ENCODE measurements around the gene JAKMIP1.

Gene JAKMIP1

DNA sequence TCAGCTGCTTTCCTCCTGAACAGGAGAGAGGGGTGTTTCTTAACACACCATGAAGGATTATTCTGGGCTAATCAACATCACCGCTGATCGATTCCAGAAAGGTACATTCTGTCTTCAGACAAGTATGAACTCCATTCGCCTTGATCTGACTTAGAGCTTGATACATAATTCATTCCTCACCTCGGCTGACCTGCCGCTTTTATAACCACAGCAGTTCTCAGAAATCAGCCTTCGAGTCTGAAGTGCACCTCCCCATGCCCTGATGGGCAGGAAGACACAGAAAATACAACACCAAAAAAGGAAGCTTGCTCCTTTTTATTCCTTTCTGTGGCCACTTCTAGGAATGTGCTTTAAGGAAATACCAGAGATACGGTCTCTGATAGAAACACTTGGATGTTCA lies 85.7 kb downstream of the JAKMIP1 start:
- FAIRE-seq, result no peak

DNA sequence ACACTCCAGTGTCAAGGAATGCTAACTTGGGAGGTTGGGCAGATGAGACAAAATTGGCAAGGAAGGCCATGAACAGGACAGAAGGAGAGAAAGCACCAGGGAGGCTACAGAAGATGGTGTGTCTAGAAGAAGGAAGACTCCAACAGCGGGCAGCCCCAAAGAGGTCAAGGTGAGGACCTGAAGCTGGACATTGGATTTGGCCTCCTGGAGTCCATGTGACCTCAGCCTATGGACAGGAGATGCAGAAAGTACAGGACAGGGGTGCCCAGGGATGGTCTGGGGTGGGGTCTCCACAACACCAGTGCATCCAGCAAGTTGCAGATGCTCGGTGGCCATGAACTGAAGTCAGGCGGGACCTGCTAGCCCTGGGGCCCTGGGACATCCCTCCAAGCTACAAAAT lies 86.2 kb downstream of the JAKMIP1 start:
- FAIRE-seq, result no peak

DNA sequence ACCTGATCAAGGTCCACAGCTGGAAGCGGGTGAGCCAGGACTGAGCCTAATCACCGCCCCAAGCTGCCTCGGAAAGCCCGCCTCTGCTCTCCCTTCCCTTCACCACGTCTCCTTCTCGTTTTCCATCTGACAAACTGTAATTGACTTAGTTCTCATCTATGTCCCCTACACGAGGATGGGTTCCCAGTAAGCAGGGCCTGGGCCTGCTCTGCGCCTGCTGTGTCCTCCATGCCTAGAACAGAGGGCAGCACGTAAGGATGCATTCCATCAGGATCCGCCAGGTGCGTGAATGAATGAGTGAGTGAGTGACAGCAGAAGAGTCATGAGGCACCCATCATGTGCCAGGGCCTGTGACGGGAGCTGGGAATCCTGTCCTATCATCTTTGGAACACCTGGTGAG lies 86.7 kb downstream of the JAKMIP1 start:
- FAIRE-seq, result no peak

DNA sequence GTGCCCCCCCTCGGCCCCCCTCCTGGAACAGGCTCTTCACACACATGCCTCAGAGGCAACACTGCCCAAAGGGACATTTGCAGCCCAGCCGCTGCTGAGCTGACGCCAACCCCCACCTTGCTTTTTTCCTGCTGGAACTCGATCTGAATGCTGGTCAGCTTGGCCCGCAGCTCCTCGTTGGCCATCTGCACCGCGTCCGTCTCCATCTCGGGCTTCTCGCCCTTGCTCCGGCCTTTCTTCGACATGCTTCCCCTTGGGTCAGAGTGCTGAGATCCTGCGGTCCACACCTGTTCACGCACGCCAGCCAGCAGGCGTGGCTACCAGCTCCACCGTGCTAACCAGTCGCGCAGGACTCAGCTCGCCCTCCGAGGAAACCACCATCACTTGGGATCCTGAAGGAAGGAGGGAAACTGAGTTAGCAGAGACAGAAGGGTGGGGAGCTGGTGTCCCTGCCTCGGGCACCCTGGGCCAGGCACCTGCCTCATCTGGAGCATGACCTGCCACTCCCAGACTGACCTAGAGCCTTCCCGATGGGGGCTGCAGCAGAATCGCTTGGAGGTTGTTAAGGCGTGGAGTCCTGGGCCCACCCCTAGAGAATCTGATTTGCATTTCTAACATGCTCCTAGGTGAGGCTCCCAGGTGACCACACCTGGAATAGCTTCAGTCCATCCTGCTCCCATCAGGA lies 87.6 kb downstream of the JAKMIP1 start:
- no peak for FAIRE-seq

DNA sequence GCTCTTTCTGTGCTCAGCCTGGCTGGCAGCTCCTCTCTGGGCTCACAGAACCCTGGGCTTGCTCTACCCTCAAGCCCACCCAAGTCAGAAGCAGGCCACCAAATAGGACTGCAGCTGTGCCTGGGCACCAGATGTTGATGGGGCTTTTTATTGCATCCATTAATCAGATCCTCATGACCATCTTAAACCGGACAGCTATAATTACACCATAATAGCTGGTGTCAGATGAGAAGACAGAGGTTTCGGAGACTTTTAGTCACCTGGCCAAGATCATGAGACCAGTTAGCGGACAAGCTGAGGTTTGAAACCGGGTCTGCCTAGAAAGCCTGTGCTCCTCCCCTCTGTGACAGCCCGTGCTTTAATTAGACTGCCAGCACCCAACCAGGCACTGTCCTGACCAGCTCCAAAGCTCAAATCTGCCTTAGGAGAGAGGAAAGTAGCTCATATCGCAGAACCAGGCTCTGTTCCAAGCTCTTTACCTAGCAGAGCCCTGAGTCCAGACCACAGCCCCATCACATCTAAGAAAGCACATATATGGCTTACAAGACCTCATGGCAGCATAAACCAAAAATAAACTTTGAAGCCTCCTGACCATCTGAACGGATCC lies 88.9 kb downstream of the JAKMIP1 start:
- no peak for FAIRE-seq

DNA sequence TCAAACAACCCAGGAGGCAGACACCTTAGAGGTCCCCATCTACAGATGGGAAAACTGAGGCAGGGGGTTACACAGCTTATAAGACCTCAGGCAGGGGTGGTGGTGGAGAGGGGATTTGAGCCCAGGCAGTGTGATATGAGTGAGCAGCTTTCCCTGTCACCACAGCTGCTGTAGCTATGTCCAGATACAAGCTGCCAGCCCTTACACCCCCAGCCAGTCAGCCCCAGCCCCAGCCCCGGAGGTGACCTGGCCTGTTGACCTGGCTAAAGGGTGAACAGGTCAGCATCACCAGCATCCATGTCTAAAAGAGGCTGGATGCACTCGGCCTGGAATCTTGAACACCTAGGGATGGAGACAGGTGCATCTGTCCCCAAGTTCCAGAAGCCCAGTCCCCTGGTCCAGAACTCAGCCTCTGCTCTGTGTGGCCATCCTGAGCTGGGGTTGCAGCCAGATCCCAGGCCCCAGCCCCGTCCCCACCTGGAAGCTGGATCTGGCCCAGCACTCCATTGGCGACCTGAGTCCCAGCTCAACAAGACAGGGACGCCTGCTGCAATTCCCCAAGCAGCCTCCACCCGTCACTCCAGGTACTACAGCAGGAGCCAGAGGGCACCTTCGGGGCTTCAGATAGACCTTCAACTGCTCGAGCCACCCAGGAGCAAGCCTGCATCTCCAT lies 89.5 kb downstream of the JAKMIP1 start:
- FAIRE-seq, result no peak

DNA sequence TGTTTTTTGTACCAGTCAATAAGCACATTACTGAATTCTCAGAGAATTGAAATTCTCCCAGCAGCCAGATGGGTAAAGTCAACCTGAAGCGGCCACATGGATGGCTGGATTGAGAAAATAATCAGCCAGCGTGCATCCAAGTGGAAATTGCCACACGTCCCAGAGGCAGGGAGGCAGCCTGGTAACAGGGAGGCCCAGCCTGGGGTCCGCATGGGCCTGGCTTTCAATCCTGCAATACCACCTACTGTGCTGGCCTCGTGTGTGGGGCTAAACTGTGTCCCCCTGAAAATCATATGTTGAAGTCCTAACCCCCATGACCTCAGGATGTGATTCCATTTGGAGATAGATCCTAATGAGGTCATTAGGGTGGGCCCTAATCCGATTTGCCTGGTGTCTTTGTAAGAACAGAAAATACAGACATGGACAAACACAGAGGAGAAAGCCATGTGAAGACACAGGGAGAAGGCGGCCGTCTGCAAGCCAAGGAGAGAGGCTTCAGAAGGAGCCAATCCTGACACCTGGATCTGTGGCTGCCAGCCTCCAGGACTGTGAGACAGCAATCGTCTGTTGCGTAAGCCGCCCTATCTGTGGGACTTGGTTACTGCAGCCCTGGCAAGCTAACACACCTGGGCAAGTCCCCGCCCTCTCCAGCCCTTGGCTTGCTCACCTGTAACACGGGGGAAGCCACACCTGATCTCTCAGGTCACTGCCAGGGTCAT lies 90.3 kb downstream of the JAKMIP1 start:
- FAIRE-seq, result no peak

DNA sequence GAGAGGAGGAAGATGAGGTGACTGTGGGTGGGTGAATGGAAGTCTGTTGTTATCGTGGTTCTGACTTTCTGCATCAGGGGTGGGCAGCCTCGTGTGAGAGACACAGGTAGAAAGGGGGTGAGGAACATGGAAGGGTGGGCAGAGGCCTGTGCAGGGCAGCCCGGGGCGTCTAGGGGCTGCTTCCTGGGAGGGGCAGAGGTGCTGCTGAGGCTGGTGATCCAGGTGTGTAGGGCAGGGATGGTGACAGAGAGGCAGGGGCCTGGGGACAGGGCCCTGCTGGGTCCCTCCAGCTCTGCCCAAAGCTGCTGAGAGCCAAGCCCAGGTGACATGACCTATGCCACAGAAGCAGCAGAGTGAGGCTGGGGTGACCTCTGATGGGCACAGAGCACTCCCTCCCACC lies 92.5 kb downstream of the JAKMIP1 start:
- FAIRE-seq, result no peak

DNA sequence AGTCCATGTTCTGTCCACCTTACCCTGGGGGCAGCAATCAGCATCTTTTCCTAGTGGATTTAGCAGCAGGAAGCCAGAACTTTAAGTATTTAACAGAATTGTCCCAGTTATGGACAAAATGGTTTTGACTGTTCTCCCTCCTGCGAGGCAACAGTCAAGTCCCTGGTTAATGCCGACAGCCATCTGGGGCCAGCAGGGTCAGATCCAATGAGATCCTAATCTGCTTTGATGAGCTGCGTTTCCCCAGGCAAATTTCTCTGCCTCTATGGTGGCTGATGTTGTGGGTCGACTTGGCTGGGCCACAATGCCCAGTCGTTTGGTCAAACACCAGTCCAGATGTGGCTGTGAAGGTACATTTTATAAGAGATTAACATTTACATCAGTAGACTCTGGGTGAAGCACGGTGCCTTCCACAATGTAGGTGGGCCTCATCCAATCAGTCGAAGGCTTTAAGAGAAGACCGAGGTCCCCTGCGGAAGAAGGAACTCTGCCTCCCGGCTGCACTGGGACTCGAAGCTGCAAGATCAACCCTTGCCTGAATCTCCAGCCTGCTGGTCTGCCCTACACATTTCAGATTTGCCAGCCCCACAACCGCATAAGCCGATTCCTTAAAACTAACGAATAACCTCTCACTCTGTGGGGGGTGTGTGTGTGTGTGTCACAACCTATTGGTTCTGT lies 93.1 kb downstream of the JAKMIP1 start:
- no peak for FAIRE-seq

DNA sequence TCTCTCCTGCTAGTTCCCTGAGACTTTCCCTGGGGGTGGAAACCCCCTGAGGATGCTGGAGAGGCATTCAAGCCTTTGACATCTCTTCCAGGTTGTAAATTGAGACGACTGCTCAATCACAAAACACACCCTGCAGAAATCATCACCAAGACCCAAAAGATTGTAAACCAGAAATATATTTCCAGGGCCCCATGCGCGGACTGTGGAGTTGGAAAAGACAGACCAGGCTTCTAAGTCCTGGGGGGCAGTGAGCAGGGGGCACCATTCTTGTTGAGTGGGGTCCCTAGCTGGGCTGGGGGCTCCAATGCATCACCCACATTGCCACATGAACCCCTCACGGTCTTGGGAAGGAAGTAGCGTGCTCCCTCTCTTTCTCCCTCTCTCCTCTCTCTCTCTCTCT lies 94.2 kb downstream of the JAKMIP1 start:
- FAIRE-seq, result no peak

DNA sequence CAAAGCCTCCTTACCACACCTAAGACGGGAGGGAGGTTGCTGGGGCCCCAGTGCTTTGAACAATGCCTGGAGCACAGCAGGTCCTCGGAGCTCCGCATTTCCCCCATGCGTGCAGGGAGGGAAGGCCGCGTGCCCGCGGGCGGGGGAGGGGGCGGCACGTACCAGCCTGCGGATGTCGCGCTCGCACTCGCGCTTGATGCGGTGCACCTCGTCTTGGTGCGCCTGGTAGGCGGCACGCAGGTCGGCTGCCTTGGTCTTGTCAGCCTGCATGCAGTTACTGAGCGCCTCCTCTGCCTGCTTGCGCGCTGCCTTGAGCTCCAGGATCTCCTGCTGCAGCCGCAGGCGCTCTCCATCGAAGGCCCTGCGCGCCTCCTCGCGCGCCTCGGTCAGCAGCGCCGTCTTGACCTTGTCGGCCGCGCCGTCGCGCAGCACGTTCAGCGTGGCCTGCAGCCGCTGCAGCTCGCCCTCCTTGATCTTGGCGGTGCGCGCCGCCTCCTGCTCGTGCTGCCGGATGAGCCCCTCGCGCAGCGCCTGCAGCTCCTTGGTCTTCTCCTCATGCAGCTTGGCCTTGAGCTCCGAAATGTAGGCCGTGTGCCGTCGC lies 94.9 kb downstream of the JAKMIP1 start:
- no peak for FAIRE-seq

DNA sequence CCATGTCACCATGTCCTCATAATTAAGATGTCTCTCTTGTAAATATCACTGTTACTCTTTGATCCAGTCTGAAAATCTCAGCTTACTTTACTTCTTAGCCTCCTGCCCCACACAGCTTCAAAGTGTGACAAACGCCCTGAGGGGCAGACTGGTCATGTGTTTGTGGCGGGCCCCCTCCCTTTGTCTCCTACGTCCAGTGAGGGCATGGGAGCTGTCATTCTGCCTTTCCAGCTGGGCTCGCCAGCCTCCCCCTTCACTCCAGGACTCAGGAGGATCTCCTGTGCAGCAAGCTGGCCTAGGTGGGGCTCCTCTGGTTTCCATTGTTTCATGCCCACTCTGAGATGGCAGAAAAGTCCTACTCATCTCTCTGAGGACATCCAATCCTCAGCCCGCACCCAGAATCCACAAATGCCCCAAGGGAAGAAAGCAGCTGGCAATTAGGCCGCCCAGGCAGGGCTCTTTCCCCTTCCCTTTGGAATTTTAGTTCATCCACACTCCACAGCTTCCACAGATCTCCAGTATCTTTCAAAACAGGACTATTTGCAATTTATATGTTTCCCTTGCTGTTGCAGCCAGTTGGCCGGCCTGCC lies 95.7 kb downstream of the JAKMIP1 start:
- no peak for FAIRE-seq

DNA sequence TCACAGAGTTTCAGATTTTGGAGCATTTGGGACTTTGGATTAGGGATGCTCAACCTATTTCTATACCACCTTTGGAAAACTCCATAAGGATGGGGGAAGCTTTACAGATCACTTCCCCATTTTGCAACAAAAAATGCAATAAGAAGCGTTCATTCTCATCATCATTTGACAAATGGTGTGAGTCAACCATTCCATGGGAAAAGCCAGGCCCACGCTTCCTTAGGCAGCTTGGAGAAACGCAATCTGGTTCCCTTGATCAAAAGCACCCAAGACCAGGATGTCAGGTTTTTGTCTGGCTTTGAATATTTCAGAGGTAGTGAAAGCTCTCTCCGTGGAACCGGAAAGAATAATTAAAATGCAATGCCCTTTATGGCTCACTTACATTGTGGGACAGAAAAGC lies 102.8 kb downstream of the JAKMIP1 start:
- no peak for FAIRE-seq

DNA sequence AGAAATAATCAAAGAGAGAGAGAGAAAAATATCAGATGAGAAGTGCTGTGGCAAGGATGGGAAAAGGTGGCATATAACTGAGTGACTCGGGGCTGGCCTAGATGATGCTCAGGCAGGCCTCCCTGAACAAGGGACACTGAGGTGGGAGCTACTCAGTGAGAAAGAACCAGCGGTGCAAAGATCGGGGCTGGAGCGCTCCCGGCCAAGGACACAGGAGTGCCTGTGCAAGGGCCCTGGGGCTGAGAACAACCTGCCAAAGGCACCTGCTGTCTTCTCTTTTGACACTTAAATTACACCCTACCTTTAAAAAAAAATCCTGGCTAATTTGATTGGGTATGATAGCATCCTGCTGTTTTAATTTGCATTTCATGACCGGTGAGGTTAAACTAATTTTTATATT lies 104.5 kb downstream of the JAKMIP1 start:
- no peak for FAIRE-seq

DNA sequence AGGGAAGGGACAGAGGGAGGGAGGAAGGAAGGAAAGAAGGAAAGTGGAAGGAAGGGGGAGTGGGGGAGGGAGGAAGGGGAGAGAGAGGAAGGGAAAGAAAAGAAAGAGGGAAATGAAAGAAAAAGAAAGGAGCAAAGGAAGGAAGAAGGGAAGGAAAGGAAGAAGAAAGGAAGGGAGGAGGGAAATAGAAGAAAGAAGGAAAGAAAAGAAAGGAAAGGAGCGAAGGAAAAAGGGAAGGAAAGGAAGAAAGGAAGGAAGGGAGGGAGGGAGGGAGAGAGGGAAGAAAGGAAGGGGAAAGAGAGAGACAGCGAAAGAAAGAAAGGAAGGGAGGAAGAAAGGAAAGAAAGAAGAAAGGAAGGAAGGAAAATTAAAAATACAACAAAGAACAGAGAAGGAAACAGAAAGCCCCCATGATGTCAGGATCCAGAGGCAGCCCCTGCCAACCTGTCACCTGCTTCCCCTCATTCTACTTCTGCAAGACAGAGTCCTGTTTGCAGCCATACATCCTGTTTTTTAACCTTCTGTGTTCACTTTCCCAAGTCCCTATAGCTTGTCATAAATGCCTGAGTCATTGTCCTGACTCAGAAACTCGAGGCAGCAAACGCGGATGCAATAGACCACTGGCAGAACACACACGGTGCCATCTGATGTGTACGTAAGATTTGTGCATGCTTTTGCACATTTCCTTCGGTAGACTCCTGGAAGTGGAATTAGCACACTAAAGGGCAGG lies 105.2 kb downstream of the JAKMIP1 start:
- FAIRE-seq, result no peak

DNA sequence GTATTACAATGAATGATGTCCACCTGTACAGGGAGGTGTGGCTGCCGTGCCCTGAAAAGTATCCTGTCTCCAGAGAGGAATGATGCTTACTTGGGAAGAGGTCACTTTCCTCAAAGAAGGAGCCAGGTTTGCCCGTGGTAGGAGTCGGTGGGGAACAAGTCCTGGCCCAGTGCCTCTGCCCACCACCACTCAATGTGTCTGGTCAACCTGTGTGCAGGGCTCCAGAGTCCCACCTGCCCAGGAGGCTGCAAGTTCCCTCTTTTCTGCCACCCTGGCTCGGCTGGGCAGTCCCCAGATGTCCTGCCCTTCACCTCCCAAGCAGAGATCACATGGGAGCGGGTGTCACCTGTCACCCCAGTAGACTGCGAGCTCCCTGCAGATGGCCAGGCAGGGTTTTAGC lies 106.7 kb downstream of the JAKMIP1 start:
- FAIRE-seq, result no peak

DNA sequence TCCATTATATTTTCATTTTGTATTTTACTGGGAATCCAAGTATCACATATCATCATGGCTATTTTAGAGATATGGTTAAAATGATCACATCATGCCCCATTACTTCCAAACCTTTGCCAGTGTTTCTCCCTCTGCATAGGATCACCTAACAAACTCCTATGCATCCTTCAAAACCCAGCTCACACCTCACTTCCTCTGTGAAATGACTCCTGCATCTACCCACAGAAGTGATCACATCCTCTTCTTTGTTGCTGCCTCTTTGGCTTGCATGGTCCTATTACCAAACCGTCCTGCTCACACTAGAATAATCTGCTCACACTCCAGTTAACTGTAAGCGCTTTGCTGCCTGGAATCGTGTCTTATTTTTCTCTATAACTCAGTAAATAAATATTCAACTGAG lies 107.4 kb downstream of the JAKMIP1 start:
- FAIRE-seq, result no peak

DNA sequence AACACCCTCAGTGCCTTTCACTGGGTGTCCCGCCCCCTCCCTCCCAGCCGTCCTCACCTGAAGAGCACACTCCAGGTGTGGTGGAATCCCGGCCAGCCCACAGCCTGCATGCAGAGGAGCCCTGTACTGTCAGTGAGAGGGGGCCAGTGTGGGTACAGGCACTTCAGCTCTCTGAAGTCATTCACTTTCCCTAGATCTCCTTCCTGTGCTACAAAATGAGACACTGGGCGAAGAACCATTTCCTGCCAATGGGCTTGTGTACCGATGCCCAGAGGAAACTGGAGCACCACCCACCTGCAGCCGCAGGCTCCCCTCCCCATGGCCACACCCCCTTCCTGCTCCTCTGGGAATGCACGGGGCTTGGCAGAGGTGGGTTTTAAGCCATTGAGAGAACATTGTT lies 108.2 kb downstream of the JAKMIP1 start:
- no peak for FAIRE-seq

DNA sequence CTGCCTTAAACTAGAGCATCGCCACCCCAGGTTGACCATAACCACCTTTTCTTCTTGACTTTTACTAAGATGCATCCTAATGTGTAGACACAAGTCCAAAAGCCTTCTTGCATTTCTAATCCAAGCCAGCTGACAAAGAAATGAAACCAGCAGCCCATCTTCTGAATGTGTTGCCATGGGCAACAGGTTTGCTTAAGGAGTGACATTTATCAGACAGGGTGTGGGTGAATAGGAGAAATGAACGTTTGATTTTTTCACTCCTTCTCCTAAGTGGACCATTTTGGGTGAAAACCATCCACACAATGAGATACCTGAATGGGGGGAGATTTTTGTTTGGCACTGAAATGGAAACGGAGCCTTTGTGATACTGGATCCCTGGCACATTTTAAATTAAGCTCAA lies 109.4 kb downstream of the JAKMIP1 start:
- FAIRE-seq, result no peak

DNA sequence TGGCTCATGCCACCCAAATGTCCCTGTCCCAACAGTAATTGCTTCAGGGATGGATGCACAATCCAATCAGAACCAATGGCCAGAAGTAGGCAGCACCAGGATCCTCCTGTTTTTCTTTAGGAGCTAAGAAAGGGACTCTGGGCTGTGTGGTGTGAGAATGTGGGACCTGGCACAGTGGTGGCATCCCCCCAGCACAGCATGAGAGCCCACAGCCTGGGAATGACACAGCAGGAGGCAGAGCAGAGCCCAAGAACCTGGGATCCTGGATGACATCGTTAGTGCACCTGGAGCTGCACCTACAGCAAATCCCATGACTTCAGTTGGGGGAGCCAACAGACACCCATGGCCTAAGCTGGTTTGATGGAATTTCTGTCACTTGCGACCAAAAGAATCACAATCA lies 111.4 kb downstream of the JAKMIP1 start:
- FAIRE-seq, result no peak

DNA sequence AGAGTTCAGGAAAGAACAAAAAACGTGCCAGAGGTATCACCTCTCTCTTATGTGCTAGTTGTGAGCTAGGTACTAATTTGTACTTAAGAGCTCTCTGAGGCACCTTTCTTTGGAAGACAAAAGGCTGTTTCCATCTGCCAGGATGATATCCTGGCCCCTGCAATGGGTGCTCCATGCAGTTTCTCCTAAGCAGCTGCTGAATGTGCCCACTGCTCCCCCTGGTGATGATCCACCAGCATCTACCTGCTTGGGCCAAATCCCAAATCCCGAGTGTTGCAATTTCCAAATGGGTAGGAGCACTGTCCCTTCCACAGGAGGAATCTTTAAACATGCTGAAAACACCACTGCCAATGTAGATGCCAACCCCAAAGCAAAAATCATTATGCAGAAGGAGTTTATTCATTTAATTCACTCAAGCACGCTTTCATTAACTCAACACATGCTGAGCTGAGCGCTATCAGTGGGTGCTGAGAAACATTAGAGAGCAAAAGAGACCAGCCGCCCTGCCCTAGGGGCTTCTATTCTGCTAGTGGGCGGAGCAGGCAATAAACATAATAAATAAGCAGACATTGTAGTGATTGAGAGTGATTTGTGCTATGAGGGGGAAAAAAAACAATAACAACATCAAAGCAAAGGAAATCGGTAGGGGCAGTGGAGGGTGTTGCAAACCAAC lies 112.5 kb downstream of the JAKMIP1 start:
- no peak for FAIRE-seq

Data from islet of Langerhans (tissue), 1 donor.